ENCODE results near the gene USP19.
A peak's percentile ranks its signal among the peaks of the same experiment; 100 is the strongest.

Gene USP19

GRCh38 chr3:49122451-49122850 is 1.8 kb upstream of the USP19 start:
- no peak overlapping the region for H3K27ac ChIP-seq (ENCODE audit: low read depth, low read length)
- no peaks in the 10 kb centered on the region for H4K20me1 ChIP-seq (ENCODE audit: low read depth, low read length)
- no peak overlapping the region for H3K4me3 ChIP-seq (ENCODE audit: insufficient read depth, low read length, poor library complexity, severe bottlenecking)
- no peak overlapping the region for H3K4me2 ChIP-seq (ENCODE audit: low read depth, low read length, poor library complexity, severe bottlenecking)
- H3K9me3 ChIP-seq (ENCODE audit: insufficient read depth, low read length) = no peaks in the 10 kb centered on the region
- peaks cover 15% of the 10 kb centered on the region for H3F3A ChIP-seq (ENCODE audit: insufficient read depth)
- no peak for TF ChIP-seq CTCF (IDR thresholded peaks at IDR 0.05; ENCODE audit: insufficient read depth, low read length, poor library complexity, severe bottlenecking)
- TF ChIP-seq EZH2phosphoT487 (conservative IDR thresholded peaks at IDR 0.05; ENCODE audit: low read length) = no peak
- H2AFZ ChIP-seq (ENCODE audit: low read depth, low read length, severe bottlenecking) = no peak overlapping the region
- no peak overlapping the region for H3K9ac ChIP-seq (ENCODE audit: low read length)
- no peaks in the 10 kb centered on the region for H3K9me2 ChIP-seq (replicated peaks; ENCODE audit: insufficient read depth, low read length)
- 0 out of 2 replicates have a peak, but pooled peaks cover 3% of the 10 kb centered on the region for H3K36me3 ChIP-seq (ENCODE audit: low read length)
- no peaks in the 10 kb centered on the region for H3K27me3 ChIP-seq (ENCODE audit: low read length)
- H3K79me2 ChIP-seq (ENCODE audit: insufficient read depth, low read length) = peaks cover 9% of the 10 kb centered on the region; the same call in 1 of the 2 replicates

GRCh38 chr3:49122022-49122421 is 1.4 kb upstream of the USP19 start:
- H3K4me3 ChIP-seq (ENCODE audit: insufficient read depth, low read length, poor library complexity, severe bottlenecking) = no peak overlapping the region
- no peaks in the 10 kb centered on the region for H3K27me3 ChIP-seq (ENCODE audit: low read length)
- no peak overlapping the region for H3K4me2 ChIP-seq (ENCODE audit: low read depth, low read length, poor library complexity, severe bottlenecking)
- peaks cover 15% of the 10 kb centered on the region for H3F3A ChIP-seq (ENCODE audit: insufficient read depth)
- H3K9me3 ChIP-seq (ENCODE audit: insufficient read depth, low read length) = no peaks in the 10 kb centered on the region
- no peak overlapping the region for H3K9ac ChIP-seq (ENCODE audit: low read length)
- 0 out of 2 replicates have a peak, but pooled peaks cover 3% of the 10 kb centered on the region for H3K36me3 ChIP-seq (ENCODE audit: low read length)
- H3K79me2 ChIP-seq (ENCODE audit: insufficient read depth, low read length) = peaks cover 9% of the 10 kb centered on the region; the same call in 1 of the 2 replicates
- H3K27ac ChIP-seq (ENCODE audit: low read depth, low read length) = no peak overlapping the region
- H3K9me2 ChIP-seq (replicated peaks; ENCODE audit: insufficient read depth, low read length) = no peaks in the 10 kb centered on the region
- H4K20me1 ChIP-seq (ENCODE audit: low read depth, low read length) = no peaks in the 10 kb centered on the region
- no peak overlapping the region for H2AFZ ChIP-seq (ENCODE audit: low read depth, low read length, severe bottlenecking)
- TF ChIP-seq CTCF (IDR thresholded peaks at IDR 0.05; ENCODE audit: insufficient read depth, low read length, poor library complexity, severe bottlenecking) (no peak), EZH2phosphoT487 (conservative IDR thresholded peaks at IDR 0.05; ENCODE audit: low read length) (no peak)

GRCh38 chr3:49121132-49121736 is 611 bp upstream of the USP19 start:
- H3K9me2 ChIP-seq (replicated peaks; ENCODE audit: insufficient read depth, low read length) = no peaks in the 10 kb centered on the region
- no peaks in the 10 kb centered on the region for H4K20me1 ChIP-seq (ENCODE audit: low read depth, low read length)
- H3K9me3 ChIP-seq (ENCODE audit: insufficient read depth, low read length) = no peaks in the 10 kb centered on the region
- H3K9ac ChIP-seq (ENCODE audit: low read length) = peak overlapping the region; percentile 94
- H2AFZ ChIP-seq (ENCODE audit: low read depth, low read length, severe bottlenecking) = peak overlapping the region; percentile 67
- TF ChIP-seq CTCF (IDR thresholded peaks at IDR 0.05; ENCODE audit: insufficient read depth, low read length, poor library complexity, severe bottlenecking) = no peak
- TF ChIP-seq EZH2phosphoT487 (conservative IDR thresholded peaks at IDR 0.05; ENCODE audit: low read length) = no peak
- H3K79me2 ChIP-seq (ENCODE audit: insufficient read depth, low read length) = peaks cover 9% of the 10 kb centered on the region; the same call in 1 of the 2 replicates
- peak overlapping the region; percentile 90 for H3K4me2 ChIP-seq (ENCODE audit: low read depth, low read length, poor library complexity, severe bottlenecking)
- H3K36me3 ChIP-seq (ENCODE audit: low read length) = 0 out of 2 replicates have a peak, but pooled peaks cover 3% of the 10 kb centered on the region
- peak overlapping the region; percentile 72 for H3K4me3 ChIP-seq (ENCODE audit: insufficient read depth, low read length, poor library complexity, severe bottlenecking)
- peak overlapping the region; percentile 59 for H3K27ac ChIP-seq (ENCODE audit: low read depth, low read length)
- H3F3A ChIP-seq (ENCODE audit: insufficient read depth) = peaks cover 15% of the 10 kb centered on the region
- no peaks in the 10 kb centered on the region for H3K27me3 ChIP-seq (ENCODE audit: low read length)

Measured in SU-DHL-6 (cell line).